Kidney glomerular epithelial cell (primary cell): ENCODE measurements around the gene CTSZ.
"Not testable (repeated sequence)": the region's sequence is repeated elsewhere in the genome, so short reads cannot be mapped to it uniquely, and the experiment has no call there.

Source experiments
- DNase-seq: peaks from one replicate; lab custom pipeline; 2025; lab: John Stamatoyannopoulos, UW

Gene CTSZ

GRCh38 chr20:59006864-59007664, at the start of gene CTSZ:
Gene CTSZ, minus strand, starts transcription at chr20:59007254. Its CDS starts 126 bp downstream, at chr20:59007128.
- DNase-seq, result no peak

GRCh38 chr20:59055302-59055701, 48.2 kb upstream of the CTSZ start:
- DNase-seq, result no peak

DNA sequence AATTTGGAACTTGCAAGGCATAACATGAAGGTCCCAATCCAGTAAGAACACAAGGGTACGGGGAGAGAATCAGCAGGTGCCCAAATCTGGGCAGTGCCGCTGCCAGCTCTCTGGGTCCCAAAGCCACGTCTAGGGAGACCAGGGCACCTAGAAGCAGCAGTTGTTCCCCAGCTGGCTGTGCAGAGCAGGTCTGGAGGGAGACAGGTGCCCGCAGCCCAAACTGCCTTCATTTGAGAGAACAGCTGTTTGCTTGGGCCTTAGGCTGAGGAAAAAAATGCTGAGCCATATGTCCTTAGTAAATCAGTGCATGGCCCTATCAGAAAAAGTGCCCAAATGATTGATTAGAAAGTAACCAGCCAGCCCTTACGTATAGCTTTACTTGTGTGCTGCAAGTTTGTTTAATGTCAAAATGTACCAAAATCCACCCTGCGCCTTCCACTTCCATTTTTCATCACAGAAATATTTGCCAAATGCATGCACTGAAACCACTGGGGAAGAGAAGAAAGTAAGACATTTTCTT, 44.7 kb upstream of the CTSZ start:
- DNase-seq, result no peak

GRCh38 chr20:59050437-59050836, 43.4 kb upstream of the CTSZ start:
- DNase-seq, result no peak

DNA sequence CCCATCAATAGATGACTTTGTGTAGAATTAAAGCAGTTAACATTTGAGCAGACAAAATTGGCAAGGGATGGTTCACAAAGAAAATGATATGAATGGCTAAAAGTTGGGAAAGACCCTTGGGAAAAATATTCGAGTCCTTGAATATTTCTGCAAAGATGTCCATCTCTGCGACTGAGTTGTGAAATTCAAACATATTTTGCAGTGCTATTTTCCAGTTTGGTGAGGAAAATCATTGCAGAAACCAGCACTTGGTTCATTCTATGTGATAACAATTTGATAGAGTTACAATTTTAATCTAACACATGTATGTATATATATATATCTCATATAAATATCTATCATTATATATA, 41.6 kb upstream of the CTSZ start:
- no peak for DNase-seq

DNA sequence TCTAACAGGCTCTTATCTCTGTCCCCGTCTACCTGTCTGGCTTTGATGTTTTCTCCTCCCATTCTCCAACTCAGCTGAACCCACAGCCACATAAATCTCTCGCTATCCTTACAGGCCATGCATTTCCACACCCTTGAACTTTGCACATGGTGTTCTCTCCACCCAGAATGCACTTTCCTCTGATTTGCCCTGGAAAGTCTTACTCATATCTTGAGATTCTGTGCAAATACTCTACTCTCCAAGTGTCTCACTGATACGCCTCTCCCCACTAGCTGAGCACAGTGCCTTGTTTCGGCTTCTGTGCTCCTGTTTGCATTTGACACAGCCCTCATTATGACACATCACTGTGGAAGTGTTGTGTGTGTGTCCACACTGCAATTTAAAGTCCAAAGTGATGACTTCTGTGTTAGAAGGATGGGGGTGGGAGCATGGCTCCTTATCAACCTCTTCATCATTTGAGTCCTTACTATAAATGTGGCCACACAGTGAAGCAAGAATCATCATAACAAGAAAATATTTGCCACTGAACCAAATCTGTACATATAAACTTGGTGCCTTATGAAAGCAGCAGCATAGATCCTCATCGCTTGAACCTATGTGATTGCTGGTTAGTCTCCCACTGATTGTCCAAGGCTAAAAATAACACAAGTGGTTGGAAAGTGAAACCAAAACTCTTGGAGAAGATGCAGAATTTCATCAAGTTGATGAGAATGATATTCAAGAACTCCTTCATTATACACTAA, 41.1 kb upstream of the CTSZ start:
- no peak for DNase-seq

GRCh38 chr20:59046862-59047261, 39.8 kb upstream of the CTSZ start:
- DNase-seq, result no peak

DNA sequence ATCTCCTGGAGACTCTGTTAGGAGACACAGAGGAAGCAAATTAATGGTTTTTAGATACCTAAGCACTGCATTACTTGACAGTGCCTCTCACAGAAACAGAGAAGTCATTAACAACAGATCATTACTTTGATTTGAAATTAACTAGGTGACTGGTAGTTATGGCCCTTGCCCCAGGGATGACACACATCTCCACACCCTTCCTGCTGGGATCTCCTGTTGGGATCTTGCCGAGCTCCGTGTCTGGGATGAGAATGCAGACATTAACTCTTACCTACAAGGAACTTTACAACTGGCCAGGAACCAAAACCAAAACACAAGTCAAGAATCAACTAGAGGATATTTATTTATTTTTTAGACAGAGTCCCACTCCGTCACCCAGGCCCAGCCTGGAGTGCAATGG, 37.7 kb upstream of the CTSZ start:
- no peak for DNase-seq

DNA sequence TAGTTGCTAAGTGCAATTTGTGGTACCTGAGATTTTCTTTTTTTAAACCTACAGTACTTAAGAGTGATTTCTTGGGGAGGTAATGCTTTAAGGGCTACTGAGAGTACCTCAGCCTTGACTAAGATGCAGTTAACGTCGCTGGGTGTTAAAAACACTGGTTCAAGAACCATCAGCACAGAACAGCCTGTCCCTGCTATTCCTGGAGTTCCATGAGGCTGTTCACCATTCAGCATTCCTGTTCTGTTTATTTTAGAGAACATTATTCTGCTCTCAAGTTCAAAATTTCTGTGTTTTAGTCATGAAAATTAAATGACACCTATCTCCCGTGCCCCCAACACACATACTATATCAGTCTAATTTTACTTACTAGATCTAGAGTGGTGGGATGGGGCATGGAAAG, 37.2 kb upstream of the CTSZ start:
- no peak for DNase-seq

DNA sequence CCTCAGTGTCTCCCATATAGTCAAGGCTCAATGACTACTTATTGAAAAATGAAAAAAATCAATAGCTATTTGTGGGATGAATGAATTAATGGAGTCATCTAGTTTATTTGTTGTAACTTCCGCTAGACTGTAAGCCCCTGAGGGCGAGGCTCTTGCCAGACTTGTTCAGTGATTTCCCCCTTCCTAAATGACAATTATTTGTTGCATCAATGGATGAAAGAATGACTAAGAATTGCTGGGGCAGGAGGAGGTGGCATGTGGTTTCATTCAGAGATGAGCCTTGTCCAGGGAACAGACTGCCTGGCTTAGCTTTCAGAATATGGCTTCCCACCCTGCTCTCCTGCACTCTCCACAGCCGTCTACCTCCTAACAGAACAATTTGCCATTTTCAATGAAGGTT, 36.6 kb upstream of the CTSZ start:
- no peak for DNase-seq

- DNase-seq, result peak; percentile 87
Measured at GRCh38 chr20:59042796-59043631, 36.0 kb upstream of the CTSZ start.

GRCh38 chr20:59042151-59042795, 35.2 kb upstream of the CTSZ start, which contains the start of gene PRELID3B:
Gene PRELID3B, minus strand, starts transcription at chr20:59042786. Its CDS starts 56 bp downstream, at chr20:59042730.
- DNase-seq, result peak; percentile 29

DNA sequence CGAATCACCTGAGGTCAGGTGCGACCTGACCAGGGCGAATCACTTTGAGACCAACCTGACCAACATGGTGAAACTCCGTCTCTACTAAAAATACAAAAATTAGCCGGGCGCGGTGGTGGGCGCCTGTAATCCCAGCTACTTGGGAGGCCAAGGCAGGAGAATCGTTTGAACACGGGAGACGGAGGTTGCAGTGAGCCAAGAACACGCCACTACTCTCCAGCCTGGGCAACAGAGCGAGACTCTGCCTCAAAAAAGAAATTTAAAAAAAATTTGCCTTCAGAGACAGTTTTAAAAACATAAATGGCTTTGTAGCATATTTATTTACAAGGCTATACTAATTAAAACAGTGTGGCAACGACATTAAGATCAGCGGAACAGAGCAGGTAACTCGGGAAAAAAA, 34.4 kb upstream of the CTSZ start:
- not testable (repeated sequence) for DNase-seq

DNA sequence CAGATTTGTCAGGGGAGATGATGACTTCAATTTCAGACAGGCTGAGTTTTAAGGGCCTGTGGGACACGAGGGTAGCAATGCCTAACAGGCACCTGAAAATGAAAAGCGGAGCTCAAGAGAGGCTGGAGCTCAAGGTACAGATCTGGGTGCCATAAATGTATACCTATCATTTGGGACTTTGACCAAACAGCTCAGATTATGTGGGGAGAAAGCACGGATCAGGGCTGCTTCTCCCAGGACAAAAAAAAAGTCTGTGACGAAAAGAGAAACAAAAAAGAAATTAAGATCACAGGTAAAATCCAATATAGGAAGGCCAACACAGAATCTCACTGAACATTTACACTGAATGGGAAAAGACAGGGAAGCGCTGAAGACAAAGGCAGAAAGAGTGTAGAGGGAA, 33.6 kb upstream of the CTSZ start:
- no peak for DNase-seq

DNA sequence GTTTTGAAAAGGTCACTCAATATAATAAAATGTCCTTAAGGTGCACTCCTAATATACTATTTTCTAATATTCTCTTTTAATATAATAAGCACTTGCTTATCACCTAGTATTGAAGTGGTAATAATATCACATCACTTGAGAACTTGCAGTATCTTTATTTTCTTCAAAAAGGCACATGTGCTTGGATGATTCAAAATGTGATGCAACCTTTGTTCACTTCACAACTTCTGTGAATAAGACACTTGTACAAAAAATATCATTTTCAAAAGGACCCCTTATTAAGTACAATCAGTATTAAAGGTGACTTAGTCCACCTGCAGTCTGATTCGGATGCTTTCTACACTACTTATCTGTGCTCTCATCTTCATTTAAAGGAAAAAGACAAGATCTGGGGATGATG, 32.2 kb upstream of the CTSZ start:
- no peak for DNase-seq

- DNase-seq, result no peak
Measured at GRCh38 chr20:59037386-59037785, 30.3 kb upstream of the CTSZ start.

DNA sequence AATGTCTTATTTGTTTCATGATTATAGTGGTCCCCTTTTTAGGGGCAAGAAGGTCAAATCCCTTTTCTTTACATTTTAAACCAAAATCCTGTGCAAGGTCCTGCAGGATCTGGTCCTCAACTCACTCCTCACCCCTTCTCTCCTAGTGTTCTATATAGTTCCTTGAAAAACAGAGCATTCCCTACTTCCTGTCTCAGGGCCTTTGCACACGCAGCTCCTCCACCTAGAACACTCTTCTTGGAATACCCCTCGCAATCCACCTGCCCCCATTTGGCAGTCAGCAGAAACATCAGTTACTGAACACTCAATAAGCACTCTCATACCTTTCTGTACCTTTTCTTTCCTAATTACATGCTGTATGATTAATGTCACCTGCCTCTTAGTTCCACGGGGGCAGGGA, 28.3 kb upstream of the CTSZ start:
- DNase-seq, result no peak

DNA sequence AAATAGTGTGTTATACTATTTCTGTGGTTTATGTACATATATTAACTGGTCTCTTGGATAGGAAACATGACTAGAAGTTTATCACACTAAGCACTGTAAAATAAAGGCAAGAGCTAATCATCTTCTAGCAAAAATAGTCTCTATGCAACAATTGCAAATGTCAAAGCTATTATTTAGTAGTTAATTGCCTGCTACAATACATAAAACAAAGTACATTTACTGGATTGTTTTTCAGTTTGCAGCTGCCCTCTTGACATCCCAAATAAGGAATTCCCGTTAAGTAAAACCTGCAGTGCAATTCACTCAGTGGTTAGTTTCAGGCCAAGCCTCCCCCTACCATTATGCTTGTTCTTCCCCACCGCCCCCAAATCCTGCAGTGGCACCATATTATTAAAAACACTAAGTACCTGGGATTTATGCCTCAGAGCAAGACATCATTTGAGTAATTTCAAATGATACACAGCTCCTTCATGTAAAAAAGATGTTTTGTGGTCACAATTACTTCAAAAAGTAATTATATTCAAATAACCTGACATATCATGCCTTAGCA, 26.6 kb upstream of the CTSZ start:
- DNase-seq, result no peak

DNA sequence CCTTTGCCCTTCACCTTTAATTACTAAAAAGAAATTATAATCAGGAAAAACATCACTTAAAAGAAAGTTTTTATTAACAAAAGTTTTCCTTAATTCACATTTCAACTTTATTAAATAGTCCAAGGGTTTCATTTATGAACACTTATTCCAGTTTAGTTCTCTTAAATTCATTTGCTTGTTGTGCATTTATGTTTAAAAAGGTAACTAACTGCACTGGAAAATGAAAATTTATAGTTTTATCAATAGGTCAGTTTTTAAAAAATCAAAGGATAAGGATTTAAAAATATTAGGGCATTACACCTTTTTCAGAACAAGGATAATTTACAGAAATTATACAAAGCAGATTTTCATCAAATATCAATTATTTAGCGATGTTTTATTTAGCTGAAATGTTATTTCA, 26.0 kb upstream of the CTSZ start:
- no peak for DNase-seq

- DNase-seq, result peak; percentile 30
Measured at GRCh38 chr20:59032713-59033059, 25.6 kb upstream of the CTSZ start.

DNA sequence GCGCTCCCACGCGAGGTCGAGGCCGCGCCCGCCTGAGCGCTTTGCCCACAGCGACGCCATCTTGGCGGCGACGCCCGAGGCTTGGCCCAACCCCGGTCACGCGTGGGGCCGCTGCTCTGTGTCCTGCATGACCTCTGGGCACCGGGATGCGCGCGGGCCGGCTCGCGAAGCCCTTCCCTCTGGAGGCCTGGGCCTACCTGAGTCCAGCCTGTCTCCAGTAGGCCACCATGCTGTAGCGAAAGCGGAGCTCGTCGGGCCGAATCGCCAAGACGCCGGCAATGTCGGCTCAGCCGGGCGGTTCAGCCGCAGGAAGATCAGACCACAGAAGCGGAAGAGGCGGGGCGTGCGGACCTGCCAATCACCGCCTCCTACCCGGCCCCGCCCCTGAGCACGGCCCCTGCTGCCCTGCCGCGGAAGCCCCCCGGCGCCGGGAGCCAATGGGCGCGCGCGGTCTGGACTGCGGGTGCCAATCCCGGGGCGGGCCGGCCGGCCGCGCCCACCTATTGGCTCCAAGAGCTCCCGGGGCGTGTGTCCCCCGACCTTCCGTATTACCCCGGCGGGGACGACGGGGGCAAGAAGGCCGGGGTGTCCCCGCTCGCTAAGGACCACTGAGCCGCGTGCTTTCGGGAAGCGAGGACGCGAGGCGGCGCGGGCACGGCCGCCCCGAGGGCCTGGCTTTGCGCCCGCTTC, 25.1 kb upstream of the CTSZ start, which contains the start of gene ATP5F1E:
ATP5F1E (minus strand) TSS at position 313 of the 690 bp plus-strand sequence; CDS start at position 229, 84 bp downstream.
- peak; percentile 83 for DNase-seq
